GM18868 (cell line): ENCODE data around the gene COMMD3.

Experiments used
- ATAC-seq: cut with Tn5 transposase; IDR thresholded peaks from one replicate; pipeline ENCODE4 v1.9.1; 2021; ENCODE audit warnings: mild to moderate bottlenecking, moderate library complexity; ENCODE audit not compliant: unreplicated experiment

The COMMD3 gene

GRCh38 chr10:22365644-22366434, 49.7 kb downstream of the COMMD3 start:
- no peak for ATAC-seq

GRCh38 chr10:22366435-22366703, 50.2 kb downstream of the COMMD3 start:
- ATAC-seq = no peak

GRCh38 chr10:22366771-22367170, 50.6 kb downstream of the COMMD3 start:
- no peak for ATAC-seq

GRCh38 chr10:22367471-22367870, 51.3 kb downstream of the COMMD3 start:
- no peak for ATAC-seq

GRCh38 chr10:22368402-22368801, 52.2 kb downstream of the COMMD3 start:
- no peak for ATAC-seq

GRCh38 chr10:22368981-22369380, 52.8 kb downstream of the COMMD3 start:
- ATAC-seq = no peak

GRCh38 chr10:22369434-22370072, 53.4 kb downstream of the COMMD3 start:
- ATAC-seq = peak; percentile 72
